Tibial artery (tissue), 4 donors: Measurements from ENCODE around the gene BAK1.

ENCODE experiments used
- DNase-seq, 2 donors: peaks; one replicate each; pipeline ENCODE4 v3.0.0-alpha.2; 2019
- H3K27ac ChIP-seq, 2 donors: fragments of 200-600 bp; sonication (generic) in 1 of 2; 1 replicate in 1 of 2; 2 replicates in 1 of 2; pipeline ENCODE4 v1.5.1; 2018 to 2019; ENCODE audit warnings: mild to moderate bottlenecking in 1 of 2
- H3K27me3 ChIP-seq, 2 donors: fragments of 200-600 bp; sonication (generic) in 1 of 2; one replicate each; pipeline versions ENCODE4 v1.5.1 to v1.6.0; 2016 to 2019
- H3K36me3 ChIP-seq, 3 donors: fragments of 200-600 bp; sonication (generic) in 2 of 3; one replicate each; pipeline ENCODE4 v1.5.1; 2016 to 2019; ENCODE audit warnings: mild to moderate bottlenecking in 2 of 3
- H3K4me1 ChIP-seq, 4 donors: fragments of 200-600 bp; sonication (generic) in 2 of 4; 1 replicate in 3 of 4; 2 replicates in 1 of 4; pipeline ENCODE4 v1.5.1; 2016 to 2019
- H3K4me3 ChIP-seq, 2 donors: fragments of 200-600 bp; sonication (generic) in 1 of 2; 1 replicate in 1 of 2; 2 replicates in 1 of 2; pipeline ENCODE4 v1.5.1; 2018 to 2019; ENCODE audit warnings: mild to moderate bottlenecking in 2 of 2
- H3K9me3 ChIP-seq, 3 donors: fragments of 200-600 bp; sonication (generic) in 1 of 3; one replicate each; pipeline ENCODE4 v1.5.1; 2016 to 2019
- CTCF ChIP-seq, 2 experiments: fragments of 200-600 bp in 1 of 2; fragments of 450-650 bp in 1 of 2; IDR thresholded peaks; one replicate each; pipeline ENCODE4 v1.5.1; 2017 to 2019; ENCODE audit warnings: antibody characterized with exemption in 2 of 2, mild to moderate bottlenecking in 1 of 2, moderate library complexity in 1 of 2
- intact Hi-C: fragments of 100-400 bp; cut with DNase I; formaldehyde crosslinking; loops from one replicate; pipeline ENCODE4 v1.15.0; 2023; ENCODE audit warnings: low total_unique reads

The BAK1 gene

GRCh38 chr6:33577718-33578117 is 2.4 kb downstream of the BAK1 start:
- intact Hi-C loops: loop anchor here (10.0 kb wide), 2 partner anchors 123 to 193 kb away; partner anchors contain the start of gene ZBTB9
- no peak for TF ChIP-seq CTCF (IDR thresholded peaks at IDR 0.05)
- H3K4me3 ChIP-seq: no peak overlapping the region
- H3K9me3 ChIP-seq: no peaks in the 10 kb centered on the region
- DNase-seq: no peak
- H3K36me3 ChIP-seq: peaks cover 23 to 47% (median 40%) of the 10 kb centered on the region in 3 donors
- H3K4me1 ChIP-seq: peaks cover 0 to 23% (median 16%) of the 10 kb centered on the region in 4 donors
- no peak overlapping the region for H3K27ac ChIP-seq
- H3K27me3 ChIP-seq: no peaks in the 10 kb centered on the region

GRCh38 chr6:33577106-33577535 is 3.0 kb downstream of the BAK1 start:
- TF ChIP-seq CTCF (IDR thresholded peaks at IDR 0.05): no peak
- no peaks in the 10 kb centered on the region for H3K27me3 ChIP-seq
- H3K4me1 ChIP-seq: peaks cover 0 to 23% (median 17%) of the 10 kb centered on the region in 4 donors
- DNase-seq: peak in 1 of 2 donors; percentile 68
- intact Hi-C loops: loop anchor here (10.0 kb wide), 2 partner anchors 122 to 192 kb away; partner anchors contain the start of gene ZBTB9
- H3K9me3 ChIP-seq: no peaks in the 10 kb centered on the region
- H3K27ac ChIP-seq: peak overlapping the region in 1 of 2 donors; percentile 6
- H3K36me3 ChIP-seq: peaks cover 23 to 47% (median 40%) of the 10 kb centered on the region in 3 donors
- H3K4me3 ChIP-seq: no peak overlapping the region

- peak overlapping the region in 1 of 2 donors; percentile 6 for H3K27ac ChIP-seq
- intact Hi-C loops: loop anchor here (10.0 kb wide), 2 partner anchors 122 to 192 kb away; partner anchors contain the start of gene ZBTB9
- H3K4me3 ChIP-seq: no peak overlapping the region
Measured at GRCh38 chr6:33576668-33577067, 3.4 kb downstream of the BAK1 start.

GRCh38 chr6:33575211-33575610 is 4.9 kb downstream of the BAK1 start:
- intact Hi-C loops: loop anchor here (10.0 kb wide), 2 partner anchors 120 to 190 kb away; partner anchors contain the start of gene ZBTB9

More at GRCh38 chr6:33576668-33577067, 3.4 kb downstream of the BAK1 start:
- DNase-seq: no peak
- H3K36me3 ChIP-seq: peaks cover 23 to 47% (median 40%) of the 10 kb centered on the region in 3 donors
- no peaks in the 10 kb centered on the region for H3K9me3 ChIP-seq
- H3K27me3 ChIP-seq: no peaks in the 10 kb centered on the region
- H3K4me1 ChIP-seq: peaks cover 0 to 28% (median 20%) of the 10 kb centered on the region in 4 donors
- no peak for TF ChIP-seq CTCF (IDR thresholded peaks at IDR 0.05)

GRCh38 chr6:33571637-33572316 is 8.3 kb downstream of the BAK1 start:
- no peaks in the 10 kb centered on the region for H3K9me3 ChIP-seq
- no peaks in the 10 kb centered on the region for H3K27me3 ChIP-seq
- no peak for TF ChIP-seq CTCF (IDR thresholded peaks at IDR 0.05)
- H3K4me3 ChIP-seq: peak overlapping the region; percentile 62 to 75
- peaks cover 0 to 9% (median 5%) of the 10 kb centered on the region in 4 donors for H3K4me1 ChIP-seq
- H3K27ac ChIP-seq: peak overlapping the region; percentile 88 to 91
- H3K36me3 ChIP-seq: peaks cover 16 to 34% (median 30%) of the 10 kb centered on the region in 3 donors
- intact Hi-C loops: loop anchor here (10.0 kb wide), 2 partner anchors 117 to 187 kb away; partner anchors contain the start of gene ZBTB9
- no peak for DNase-seq

More at GRCh38 chr6:33575211-33575610, 4.9 kb downstream of the BAK1 start:
- Histone ChIP-seq H3K4me3 (no peak overlapping the region), H3K4me1 (peaks cover 0 to 29% (median 19%) of the 10 kb centered on the region in 4 donors), H3K36me3 (peaks cover 23 to 47% (median 40%) of the 10 kb centered on the region in 3 donors), H3K9me3 (no peaks in the 10 kb centered on the region), H3K27ac (no peak overlapping the region), H3K27me3 (no peaks in the 10 kb centered on the region)
- TF ChIP-seq CTCF (IDR thresholded peaks at IDR 0.05): no peak
- no peak for DNase-seq
